Neural progenitor cell (in vitro differentiated cells): ENCODE data around the gene COP1.

Experiments
- EZH2 ChIP-seq: fragments of 200-600 bp; sonication (generic); IDR thresholded peaks from 2 replicates; pipeline ENCODE4 v1.6.1; 2017; ENCODE audit warnings: antibody characterized with exemption, mild to moderate bottlenecking, moderate library complexity
- EZH2phosphoT487 ChIP-seq: fragments of 200-600 bp; sonication (generic); IDR thresholded peaks from 2 replicates; pipeline ENCODE4 v1.6.1; 2017; ENCODE audit warnings: antibody characterized with exemption
- TF ChIP-seq, protein P1 (sequence below): fragments of 200-600 bp; sonication (generic); IDR thresholded peaks from 2 replicates; pipeline ENCODE4 v1.5.1; 2017; ENCODE audit warnings: antibody characterized with exemption, mild to moderate bottlenecking

DNA sequence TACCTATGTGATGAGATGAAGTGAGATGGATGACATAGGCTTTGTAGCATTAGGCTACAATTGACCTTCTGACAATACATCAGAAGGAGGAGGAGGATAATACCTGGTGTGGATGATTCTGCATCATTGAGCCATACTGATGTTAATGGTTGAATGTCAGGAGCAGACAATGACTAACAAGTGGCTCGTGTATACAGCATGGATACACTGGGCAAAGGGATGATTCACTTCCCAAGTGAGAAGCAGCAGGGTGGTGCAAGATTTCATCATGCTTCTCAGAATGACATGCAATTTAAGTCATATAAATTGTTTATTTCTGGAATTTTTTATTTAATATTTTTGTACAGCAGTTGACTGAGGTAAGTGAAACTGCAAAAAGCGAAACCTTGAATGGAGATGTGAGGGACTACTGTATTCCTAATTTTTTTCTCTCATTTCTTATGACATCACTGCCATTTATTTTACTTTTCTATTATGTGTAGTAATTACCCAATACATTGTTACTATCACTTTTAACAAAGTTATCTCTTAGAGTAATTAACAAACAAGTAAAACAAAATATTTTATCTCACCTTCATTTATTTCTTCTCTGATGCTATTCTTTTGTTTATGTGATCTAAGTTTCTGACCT is 34.4 kb upstream of the COP1 start:
- TF ChIP-seq, protein P1, sequence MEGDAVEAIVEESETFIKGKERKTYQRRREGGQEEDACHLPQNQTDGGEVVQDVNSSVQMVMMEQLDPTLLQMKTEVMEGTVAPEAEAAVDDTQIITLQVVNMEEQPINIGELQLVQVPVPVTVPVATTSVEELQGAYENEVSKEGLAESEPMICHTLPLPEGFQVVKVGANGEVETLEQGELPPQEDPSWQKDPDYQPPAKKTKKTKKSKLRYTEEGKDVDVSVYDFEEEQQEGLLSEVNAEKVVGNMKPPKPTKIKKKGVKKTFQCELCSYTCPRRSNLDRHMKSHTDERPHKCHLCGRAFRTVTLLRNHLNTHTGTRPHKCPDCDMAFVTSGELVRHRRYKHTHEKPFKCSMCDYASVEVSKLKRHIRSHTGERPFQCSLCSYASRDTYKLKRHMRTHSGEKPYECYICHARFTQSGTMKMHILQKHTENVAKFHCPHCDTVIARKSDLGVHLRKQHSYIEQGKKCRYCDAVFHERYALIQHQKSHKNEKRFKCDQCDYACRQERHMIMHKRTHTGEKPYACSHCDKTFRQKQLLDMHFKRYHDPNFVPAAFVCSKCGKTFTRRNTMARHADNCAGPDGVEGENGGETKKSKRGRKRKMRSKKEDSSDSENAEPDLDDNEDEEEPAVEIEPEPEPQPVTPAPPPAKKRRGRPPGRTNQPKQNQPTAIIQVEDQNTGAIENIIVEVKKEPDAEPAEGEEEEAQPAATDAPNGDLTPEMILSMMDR: no peak
- TF ChIP-seq EZH2: no peak
- no peak for TF ChIP-seq EZH2phosphoT487
